HG03066 (cell line): ENCODE data around the gene LUC7L3.
"Not testable (repeated sequence)": the region's sequence is repeated elsewhere in the genome, so short reads cannot be mapped to it uniquely, and the experiment has no call there.

ENCODE experiments used
- ATAC-seq: cut with Tn5 transposase; IDR thresholded peaks from one replicate; pipeline ENCODE4 v1.9.1; 2021; ENCODE audit warnings: low read depth; ENCODE audit not compliant: unreplicated experiment

LUC7L3 gene

GRCh38 chr17:50708050-50709000, 11.1 kb upstream of the LUC7L3 start:
- no peak for ATAC-seq

- not testable (repeated sequence) for ATAC-seq
Observed at GRCh38 chr17:50709053-50709452, 10.3 kb upstream of the LUC7L3 start.

DNA sequence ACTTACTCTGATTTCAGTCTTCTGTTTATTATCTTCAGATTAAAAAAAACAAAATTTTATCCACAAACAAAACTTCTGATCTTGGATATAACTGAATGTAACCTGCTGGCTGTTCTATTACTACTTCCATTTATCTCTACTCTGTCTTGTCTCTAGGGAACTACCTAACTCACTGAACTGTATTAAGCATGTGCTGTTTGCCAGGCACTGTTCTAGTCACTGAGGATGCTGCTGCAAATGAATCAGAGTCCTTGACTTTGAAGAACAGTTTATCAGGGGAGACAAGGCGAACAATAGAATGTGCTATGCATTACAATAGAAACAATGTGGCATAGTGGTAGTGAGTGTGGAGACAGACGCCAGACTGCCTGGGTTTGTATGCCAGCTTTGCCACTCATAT, 9.4 kb upstream of the LUC7L3 start:
- ATAC-seq, result no peak

- no peak for ATAC-seq
Observed at GRCh38 chr17:50710650-50711049, 8.8 kb upstream of the LUC7L3 start.

DNA sequence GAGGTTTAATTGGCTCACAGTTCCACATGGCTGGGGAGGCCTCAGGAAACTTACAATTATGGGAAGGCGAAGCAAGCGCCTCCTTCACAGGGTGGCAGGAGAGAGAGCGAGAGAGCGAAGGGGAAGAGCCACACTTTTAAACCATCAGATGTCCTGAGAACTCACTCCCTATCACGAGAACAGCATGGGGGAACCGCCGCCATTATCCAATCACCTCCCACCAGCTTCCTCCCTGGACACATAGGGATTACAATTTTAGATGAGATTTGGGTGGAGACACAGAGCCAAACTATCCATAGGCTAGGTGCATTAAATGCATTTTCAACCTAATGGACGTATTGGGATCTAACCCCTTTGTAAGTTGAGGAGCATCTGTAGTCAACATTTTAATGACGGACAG, 6.8 kb upstream of the LUC7L3 start:
- ATAC-seq, result no peak

DNA sequence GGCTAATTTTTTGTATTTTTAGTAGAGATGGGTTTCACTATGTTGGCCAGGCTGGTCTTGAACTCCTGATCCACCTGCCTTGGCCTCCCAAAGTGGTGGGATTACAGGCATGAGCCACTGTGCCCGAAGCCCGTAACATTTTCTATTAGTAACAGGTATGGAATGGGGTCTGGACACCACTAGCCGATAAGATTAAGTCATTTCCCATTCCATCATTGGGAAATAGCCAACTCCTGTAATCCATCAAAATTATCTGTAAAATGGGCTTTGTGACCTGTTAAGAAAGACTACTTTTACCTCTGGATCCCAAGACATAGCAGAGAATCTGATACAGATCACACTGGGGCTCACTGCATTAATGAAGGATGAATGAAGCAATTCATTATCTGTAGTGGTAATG, 3.9 kb upstream of the LUC7L3 start:
- no peak for ATAC-seq

GRCh38 chr17:50719924-50720794, 756 bp downstream of the LUC7L3 start:
- ATAC-seq, result no peak

DNA sequence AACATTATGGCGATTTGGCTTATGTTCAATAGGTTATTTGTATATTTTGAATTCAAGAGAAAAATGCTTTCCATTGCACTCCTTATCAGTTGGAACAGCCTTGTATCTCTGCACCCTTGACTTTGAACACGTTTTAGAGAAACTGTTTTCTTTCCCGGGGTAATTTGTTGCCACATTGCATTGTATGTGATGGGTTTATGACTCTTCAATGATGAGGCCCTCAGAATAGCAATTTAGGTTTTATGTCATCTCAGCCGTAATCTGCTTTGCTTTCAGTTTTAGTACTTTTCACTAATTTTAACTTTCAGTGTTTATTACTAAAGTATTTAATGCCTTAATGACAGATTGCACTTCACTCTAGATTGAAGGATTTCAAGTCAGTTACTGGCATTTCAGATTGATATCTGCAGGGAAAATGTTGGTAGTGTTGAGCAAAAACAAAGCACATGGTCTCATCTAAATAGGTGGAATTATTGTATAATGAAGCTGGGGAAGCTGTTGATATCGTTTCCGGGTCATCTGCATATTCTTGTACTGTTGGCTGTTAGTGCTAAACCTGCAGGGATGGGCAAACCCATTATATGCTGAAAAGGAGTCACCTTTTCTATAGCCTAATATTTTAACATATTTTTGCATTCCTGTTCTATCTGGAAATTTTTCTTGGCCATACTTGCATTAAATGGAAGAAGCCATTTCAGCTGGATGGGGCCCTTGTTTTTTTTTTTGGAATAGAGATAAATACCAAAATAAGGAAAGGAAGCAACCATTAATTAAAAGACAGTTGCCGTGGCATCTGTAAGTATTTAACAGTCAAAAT, 2.0 kb downstream of the LUC7L3 start:
- ATAC-seq, result no peak

DNA sequence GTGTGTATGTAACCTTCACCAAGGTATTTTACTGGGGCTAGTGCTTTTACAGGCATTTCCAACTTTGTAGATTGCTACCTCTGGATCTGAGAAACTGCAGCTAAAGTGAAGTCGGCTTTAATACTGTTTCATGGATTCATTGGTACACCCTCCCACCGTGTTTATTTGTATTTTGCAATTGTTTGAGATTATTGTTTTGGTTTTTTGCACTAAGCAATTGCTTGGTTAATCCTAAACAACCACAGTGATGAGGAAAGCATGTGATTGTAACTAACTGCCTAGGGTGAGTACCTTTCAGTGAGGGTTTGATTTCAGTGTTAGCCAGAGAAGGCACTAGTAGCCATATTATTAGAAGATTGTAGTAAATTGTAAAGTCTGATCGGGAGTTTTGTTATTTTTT, 3.3 kb downstream of the LUC7L3 start:
- ATAC-seq, result no peak

GRCh38 chr17:50724622-50725021, 5.2 kb downstream of the LUC7L3 start:
- not testable (repeated sequence) for ATAC-seq

DNA sequence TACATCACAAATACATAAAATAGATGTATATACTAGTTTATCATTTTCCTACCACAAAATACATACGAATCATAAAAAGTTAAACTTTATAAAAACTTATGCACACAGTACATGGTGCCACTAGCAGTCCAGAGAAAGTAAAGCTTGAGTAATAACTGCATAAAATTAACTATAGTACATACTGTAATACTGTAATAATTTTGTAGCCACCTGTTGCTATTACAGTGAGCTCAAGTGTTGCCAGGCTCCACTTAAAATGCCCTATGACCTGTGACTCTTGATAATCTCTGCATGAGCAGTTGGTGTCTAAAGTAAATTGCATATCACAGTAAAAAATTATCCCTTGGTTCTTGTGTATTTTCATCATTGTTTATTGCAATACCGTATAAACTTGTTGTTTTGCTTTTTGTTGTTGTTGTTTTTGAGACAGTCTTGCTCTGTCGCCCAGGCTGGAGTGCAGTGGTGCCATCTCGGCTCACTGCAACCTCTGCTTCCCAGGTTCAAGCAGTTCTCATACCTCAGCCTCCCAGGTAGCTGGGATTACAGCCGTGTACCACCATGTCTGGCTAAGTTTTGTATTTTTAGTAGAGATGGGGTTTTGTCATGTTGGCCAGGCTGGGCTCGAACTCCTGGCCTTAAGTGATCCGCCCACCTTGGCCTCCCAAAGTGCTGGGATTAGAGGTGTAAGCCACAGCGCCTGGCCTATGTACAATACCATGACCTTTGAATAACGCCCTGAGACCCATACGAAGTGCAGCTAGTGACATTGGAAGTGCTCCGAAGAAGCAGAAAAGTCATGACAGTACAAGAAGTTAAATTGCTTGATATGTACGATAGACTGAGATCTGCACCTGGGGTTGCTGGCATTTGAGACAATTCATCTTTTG, 6.6 kb downstream of the LUC7L3 start:
- no peak for ATAC-seq

- no peak for ATAC-seq
Observed at GRCh38 chr17:50728112-50728429, 8.7 kb downstream of the LUC7L3 start.

- ATAC-seq, result no peak
Observed at GRCh38 chr17:50728881-50729765, 9.7 kb downstream of the LUC7L3 start.

- no peak for ATAC-seq
Observed at GRCh38 chr17:50731575-50732460, 12.4 kb downstream of the LUC7L3 start.

DNA sequence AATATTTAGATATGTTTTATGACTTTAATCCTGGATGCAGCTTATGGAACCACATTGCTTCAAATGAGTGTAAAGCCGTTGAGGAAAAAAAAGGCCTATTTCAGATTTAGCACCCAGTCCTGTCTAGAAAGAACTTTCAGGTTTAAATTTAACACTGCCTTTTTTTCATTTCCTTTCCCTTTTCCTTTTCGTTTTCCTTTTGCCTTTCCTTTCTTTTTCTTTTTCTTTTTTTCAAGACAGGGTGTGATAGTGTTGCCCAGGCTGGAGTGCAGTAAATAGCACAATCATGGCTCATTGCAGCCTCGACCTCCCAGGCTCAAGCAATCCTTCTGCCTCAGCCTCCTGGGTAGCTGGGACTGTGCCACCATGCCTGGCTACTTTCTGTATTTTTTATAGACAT, 15.9 kb downstream of the LUC7L3 start:
- ATAC-seq, result no peak

- no peak for ATAC-seq
Observed at GRCh38 chr17:50737118-50737698, 17.8 kb downstream of the LUC7L3 start.

- ATAC-seq, result no peak
Observed at GRCh38 chr17:50739098-50739497, 19.7 kb downstream of the LUC7L3 start.
